HepG2 (cell line): ENCODE data around the gene FOXN3. TPM values are rescaled to one million over a fixed set of nuclear protein-coding genes. Genes with fewer than 3 reads are reported as not detected.

Experiments used
- ASH2L ChIP-seq: fragments of 300-600, 200-600 bp; sonication (generic); IDR thresholded peaks from 2 replicates; pipeline ENCODE4 v1.7.0; 2017; ENCODE audit warnings: low read depth, mild to moderate bottlenecking, moderate library complexity, mixed read lengths, low read length; ENCODE audit not compliant: insufficient read length
- ATF7 ChIP-seq, 2 experiments: fragments of 450-650 bp in 1 of 2; sonication (generic) in 1 of 2; formaldehyde crosslinking in 1 of 2; IDR thresholded peaks; 2 replicates each; pipeline versions ENCODE4 v1.4.0 to v1.6.1; 2016 to 2020; ENCODE audit warnings: antibody characterized with exemption in 1 of 2, mild to moderate bottlenecking in 1 of 2, missing genetic modification reagents in 1 of 2
- ETV6 ChIP-seq: sonication (generic); formaldehyde crosslinking; conservative IDR thresholded peaks from 2 replicates; pipeline ENCODE4 v1.4.0; 2020; ENCODE audit warnings: missing genetic modification reagents
- HNF4G ChIP-seq, 2 experiments: sonication (generic) in 1 of 2; formaldehyde crosslinking in 1 of 2; IDR thresholded peaks; 2 replicates each; pipeline versions ENCODE4 v1.4.0 to v1.6.1; 2011 to 2020; ENCODE audit warnings: borderline replicate concordance in 2 of 2, low read depth in 2 of 2, mild to moderate bottlenecking in 2 of 2, low read length in 1 of 2, missing genetic modification reagents in 1 of 2, moderate library complexity in 1 of 2
- ISL2 ChIP-seq: sonication (generic); formaldehyde crosslinking; IDR thresholded peaks from 2 replicates; pipeline ENCODE4 v1.5.0; 2020; ENCODE audit warnings: missing genetic modification reagents
- KLF16 ChIP-seq, 2 experiments: sonication (generic) in 1 of 2; formaldehyde crosslinking in 1 of 2; IDR thresholded peaks; 2 replicates each; pipeline versions ENCODE4 v1.6.1 to v1.8.0; 2016 to 2023; ENCODE audit warnings: missing genetic modification reagents in 2 of 2, missing compliant biosample characterization in 1 of 2
- MBNL3 ChIP-seq: fragments of 250-450 bp; sonication (Bioruptor Pico); conservative IDR thresholded peaks from 2 replicates; pipeline ENCODE4 v1.8.0; 2022; ENCODE audit warnings: mild to moderate bottlenecking, inconsistent platforms
- MED8 ChIP-seq: sonication (generic); formaldehyde crosslinking; IDR thresholded peaks from 2 replicates; pipeline ENCODE4 v1.8.1; 2023; ENCODE audit warnings: mild to moderate bottlenecking, missing genetic modification reagents; ENCODE audit not compliant: insufficient replicate concordance
- MEIS2 ChIP-seq: sonication (generic); formaldehyde crosslinking; IDR thresholded peaks from 2 replicates; pipeline ENCODE4 v1.9.0; 2021; ENCODE audit warnings: mild to moderate bottlenecking, missing genetic modification reagents
- NFYB ChIP-seq: sonication (generic); formaldehyde crosslinking; IDR thresholded peaks from 2 replicates; pipeline ENCODE4 v1.4.0; 2020; ENCODE audit warnings: missing genetic modification reagents
- PPARG ChIP-seq: conservative IDR thresholded peaks from 2 replicates; pipeline ENCODE4 v1.6.1; 2016; ENCODE audit warnings: missing biosample characterization, missing genetic modification reagents
- RBFOX2 ChIP-seq: fragments of 200-400 bp; formaldehyde crosslinking; IDR thresholded peaks from 2 replicates; pipeline ENCODE4 v1.6.1; 2017; ENCODE audit warnings: low read depth, mild to moderate bottlenecking, low read length
- RFX3 ChIP-seq: IDR thresholded peaks from 2 replicates; pipeline ENCODE4 v1.6.1; 2016; ENCODE audit warnings: missing biosample characterization, missing genetic modification reagents
- RXRB ChIP-seq: IDR thresholded peaks from 2 replicates; pipeline ENCODE4 v1.6.1; 2016; ENCODE audit warnings: borderline replicate concordance, missing genetic modification reagents, missing compliant biosample characterization
- SOX6 ChIP-seq, 2 experiments: fragments of 450-650 bp in 1 of 2; sonication (generic) in 1 of 2; formaldehyde crosslinking in 1 of 2; IDR thresholded peaks; 2 replicates each; pipeline versions ENCODE4 v1.4.0 to v1.6.1; 2017 to 2020; ENCODE audit warnings: antibody characterized with exemption in 1 of 2, mild to moderate bottlenecking in 1 of 2, missing genetic modification reagents in 1 of 2
- TBL1XR1 ChIP-seq: fragments of 150-350 bp; IDR thresholded peaks from 2 replicates; pipeline ENCODE4 v1.6.1; 2014; ENCODE audit warnings: borderline replicate concordance, low read length; ENCODE audit not compliant: partially characterized antibody
- ZNF160 ChIP-seq: sonication (generic); formaldehyde crosslinking; IDR thresholded peaks from 2 replicates; pipeline ENCODE4 v1.8.0; 2022; ENCODE audit warnings: mild to moderate bottlenecking, inconsistent platforms, missing genetic modification reagents
- ZNF282 ChIP-seq: fragments of 450-650 bp; IDR thresholded peaks from 2 replicates; pipeline ENCODE4 v1.6.1; 2018; ENCODE audit not compliant: partially characterized antibody
- ZNF30 ChIP-seq: sonication (generic); formaldehyde crosslinking; IDR thresholded peaks from 2 replicates; pipeline ENCODE4 v1.5.0; 2020; ENCODE audit warnings: mild to moderate bottlenecking, missing genetic modification reagents
- ZNF367 ChIP-seq: sonication (generic); formaldehyde crosslinking; IDR thresholded peaks from 2 replicates; pipeline ENCODE4 v1.4.0; 2020; ENCODE audit warnings: missing genetic modification reagents, borderline replicate concordance
- ZNF549 ChIP-seq: sonication (generic); formaldehyde crosslinking; IDR thresholded peaks from 2 replicates; pipeline ENCODE4 v1.5.0; 2020; ENCODE audit warnings: missing genetic modification reagents
- ZNF850 ChIP-seq: sonication (generic); formaldehyde crosslinking; conservative IDR thresholded peaks from 2 replicates; pipeline ENCODE4 v1.9.0; 2021; ENCODE audit warnings: mild to moderate bottlenecking, missing genetic modification reagents
- ZSCAN12 ChIP-seq: sonication (generic); formaldehyde crosslinking; IDR thresholded peaks from 2 replicates; pipeline ENCODE4 v1.9.0; 2021; ENCODE audit warnings: mild to moderate bottlenecking, missing genetic modification reagents
- ZSCAN29 ChIP-seq: sonication (generic); formaldehyde crosslinking; conservative IDR thresholded peaks from 2 replicates; pipeline ENCODE4 v1.4.0; 2020; ENCODE audit warnings: mild to moderate bottlenecking, missing genetic modification reagents
- polyA plus RNA-seq, 8 experiments: library from polyadenylated mRNA; depleted of rRNA in 3 of 8; stranded (reverse) in 7 of 8; unstranded in 1 of 8; fragments of >200 nt; fragmentation: Illumina TruSeq in 4 of 8; extraction: Trizol in 4 of 8; gene quantifications; 2 replicates each; pipeline versions ENCODE4 v1.2.1 to v1.2.3, GENCODE V29; 2011 to 2016; ENCODE audit warnings: low read depth in 4 of 8, missing spikeins in 1 of 8, mixed read lengths in 1 of 8; ENCODE audit not compliant: insufficient read depth in 1 of 8
- total RNA-seq, 5 experiments: library from RNA; depleted of rRNA; stranded (reverse); fragments of >200 nt; fragmentation: Illumina TruSeq; extraction: Trizol; gene quantifications; 2 replicates each; pipeline ENCODE4 v1.2.3, GENCODE V29; 2016; ENCODE audit warnings: low read depth in 1 of 5
- TF ChIP-seq, protein P1 (sequence below): sonication (generic); formaldehyde crosslinking; IDR thresholded peaks from 2 replicates; pipeline ENCODE4 v1.4.0; 2020; ENCODE audit warnings: mild to moderate bottlenecking, missing genetic modification reagents
- TF ChIP-seq, protein P2 (sequence below): sonication (generic); formaldehyde crosslinking; IDR thresholded peaks from 2 replicates; pipeline ENCODE4 v1.4.0; 2020; ENCODE audit warnings: mild to moderate bottlenecking, missing genetic modification reagents

FOXN3 gene
- total and polyA plus RNA-seq, 2 of the 13 experiments (the other 11 are each of a cell fraction or from before 2014, with no cell fraction given): 32.4 to 70.2 TPM

GRCh38 chr14:89458713-89459420 lies 41.8 kb upstream of the FOXN3 start (continued):
- no peak for TF ChIP-seq MED8
- peak; percentile 47 for TF ChIP-seq ASH2L
- TF ChIP-seq MBNL3 (CRISPR knock-in tag): no peak
- TF ChIP-seq RBFOX2: no peak
- TF ChIP-seq RFX3 (CRISPR knock-in tag): no peak
- TF ChIP-seq KLF16 (CRISPR knock-in tag; IDR thresholded peaks at IDR 0.05): no peak
- no peak for TF ChIP-seq NFYB (CRISPR knock-in tag)
- TF ChIP-seq HNF4G (IDR thresholded peaks at IDR 0.05; ENCODE audit: borderline replicate concordance, low read depth, low read length): peak; percentile 84
- no peak for TF ChIP-seq HNF4G (CRISPR knock-in tag; IDR thresholded peaks at IDR 0.05; ENCODE audit: borderline replicate concordance, low read depth)
- TF ChIP-seq, protein P1, sequence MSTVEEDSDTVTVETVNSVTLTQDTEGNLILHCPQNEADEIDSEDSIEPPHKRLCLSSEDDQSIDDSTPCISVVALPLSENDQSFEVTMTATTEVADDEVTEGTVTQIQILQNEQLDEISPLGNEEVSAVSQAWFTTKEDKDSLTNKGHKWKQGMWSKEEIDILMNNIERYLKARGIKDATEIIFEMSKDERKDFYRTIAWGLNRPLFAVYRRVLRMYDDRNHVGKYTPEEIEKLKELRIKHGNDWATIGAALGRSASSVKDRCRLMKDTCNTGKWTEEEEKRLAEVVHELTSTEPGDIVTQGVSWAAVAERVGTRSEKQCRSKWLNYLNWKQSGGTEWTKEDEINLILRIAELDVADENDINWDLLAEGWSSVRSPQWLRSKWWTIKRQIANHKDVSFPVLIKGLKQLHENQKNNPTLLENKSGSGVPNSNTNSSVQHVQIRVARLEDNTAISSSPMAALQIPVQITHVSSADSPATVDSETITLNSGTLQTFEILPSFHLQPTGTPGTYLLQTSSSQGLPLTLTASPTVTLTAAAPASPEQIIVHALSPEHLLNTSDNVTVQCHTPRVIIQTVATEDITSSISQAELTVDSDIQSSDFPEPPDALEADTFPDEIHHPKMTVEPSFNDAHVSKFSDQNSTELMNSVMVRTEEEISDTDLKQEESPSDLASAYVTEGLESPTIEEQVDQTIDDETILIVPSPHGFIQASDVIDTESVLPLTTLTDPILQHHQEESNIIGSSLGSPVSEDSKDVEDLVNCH (CRISPR knock-in tag): no peak
- no peak for TF ChIP-seq ZNF30 (CRISPR knock-in tag)
- no peak for TF ChIP-seq ZSCAN12 (CRISPR knock-in tag)
- TF ChIP-seq PPARG (CRISPR knock-in tag): 0 out of 2 replicates have a peak, but pooled peaks have one; percentile 37
- no peak for TF ChIP-seq TBL1XR1
- no peak for TF ChIP-seq ZNF549 (CRISPR knock-in tag)
- no peak for TF ChIP-seq ZNF850
- no peak for TF ChIP-seq ZNF367 (CRISPR knock-in tag)
- TF ChIP-seq ZNF160 (CRISPR knock-in tag): no peak
- no peak; the same call in 1 of the 2 replicates for TF ChIP-seq RXRB
- TF ChIP-seq, protein P2, sequence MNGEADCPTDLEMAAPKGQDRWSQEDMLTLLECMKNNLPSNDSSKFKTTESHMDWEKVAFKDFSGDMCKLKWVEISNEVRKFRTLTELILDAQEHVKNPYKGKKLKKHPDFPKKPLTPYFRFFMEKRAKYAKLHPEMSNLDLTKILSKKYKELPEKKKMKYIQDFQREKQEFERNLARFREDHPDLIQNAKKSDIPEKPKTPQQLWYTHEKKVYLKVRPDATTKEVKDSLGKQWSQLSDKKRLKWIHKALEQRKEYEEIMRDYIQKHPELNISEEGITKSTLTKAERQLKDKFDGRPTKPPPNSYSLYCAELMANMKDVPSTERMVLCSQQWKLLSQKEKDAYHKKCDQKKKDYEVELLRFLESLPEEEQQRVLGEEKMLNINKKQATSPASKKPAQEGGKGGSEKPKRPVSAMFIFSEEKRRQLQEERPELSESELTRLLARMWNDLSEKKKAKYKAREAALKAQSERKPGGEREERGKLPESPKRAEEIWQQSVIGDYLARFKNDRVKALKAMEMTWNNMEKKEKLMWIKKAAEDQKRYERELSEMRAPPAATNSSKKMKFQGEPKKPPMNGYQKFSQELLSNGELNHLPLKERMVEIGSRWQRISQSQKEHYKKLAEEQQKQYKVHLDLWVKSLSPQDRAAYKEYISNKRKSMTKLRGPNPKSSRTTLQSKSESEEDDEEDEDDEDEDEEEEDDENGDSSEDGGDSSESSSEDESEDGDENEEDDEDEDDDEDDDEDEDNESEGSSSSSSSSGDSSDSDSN (CRISPR knock-in tag): no peak
- no peak for TF ChIP-seq SOX6 (IDR thresholded peaks at IDR 0.05)
- peak; percentile 90 for TF ChIP-seq SOX6 (CRISPR knock-in tag; IDR thresholded peaks at IDR 0.05)
- TF ChIP-seq MEIS2: no peak
- TF ChIP-seq ATF7 (IDR thresholded peaks at IDR 0.05): 0 out of 2 replicates have a peak, but pooled peaks have one; percentile 24
- TF ChIP-seq ATF7 (CRISPR knock-in tag; IDR thresholded peaks at IDR 0.05): no peak
- TF ChIP-seq ZSCAN29: no peak
- TF ChIP-seq ISL2 (CRISPR knock-in tag): peak; percentile 60; the same call in 1 of the 2 replicates
- no peak for TF ChIP-seq ZNF282
- no peak for TF ChIP-seq ETV6
